Measurements from ENCODE around the gene EOGT.

- TF ChIP-seq YY1 (IDR thresholded peaks at IDR 0.05; ENCODE audit: extremely low read depth, insufficient replicate concordance, low read depth, low read length), result no peak
- no peak for TF ChIP-seq CTCF (IDR thresholded peaks at IDR 0.05 in 2 of 3, conservative IDR thresholded peaks at IDR 0.05 in 1 of 3; ENCODE audit: borderline replicate concordance in 1 of 3, insufficient read depth in 1 of 3, low read depth in 2 of 3, low read length in 2 of 3)
- no peak for TF ChIP-seq POLR2A (IDR thresholded peaks at IDR 0.05; ENCODE audit: borderline replicate concordance, extremely low read depth, insufficient read depth, insufficient read length)
- no peak for TF ChIP-seq ATF3 (IDR thresholded peaks at IDR 0.05)
- TF ChIP-seq EZH2 (IDR thresholded peaks at IDR 0.05), result no peak
- no peak for TF ChIP-seq POLR2AphosphoS5 (IDR thresholded peaks at IDR 0.05; ENCODE audit: low read depth, low read length)
- TF ChIP-seq SRF (IDR thresholded peaks at IDR 0.05; ENCODE audit: low read depth), result no peak
- no peak for TF ChIP-seq SP1 (IDR thresholded peaks at IDR 0.05; ENCODE audit: low read depth)
Observed at GRCh38 chr3:69058180-69058946, 44.9 kb upstream of the EOGT start.

Data from HCT116 (cell line).